HG02970 (cell line): ENCODE data around the gene GADD45B.

ENCODE experiments used
- ATAC-seq: cut with Tn5 transposase; IDR thresholded peaks from one replicate; pipeline ENCODE4 v1.9.1; 2021; ENCODE audit warnings: mild to moderate bottlenecking, moderate library complexity, moderate number of reproducible peaks; ENCODE audit not compliant: unreplicated experiment, low FRiP score

GADD45B gene

DNA sequence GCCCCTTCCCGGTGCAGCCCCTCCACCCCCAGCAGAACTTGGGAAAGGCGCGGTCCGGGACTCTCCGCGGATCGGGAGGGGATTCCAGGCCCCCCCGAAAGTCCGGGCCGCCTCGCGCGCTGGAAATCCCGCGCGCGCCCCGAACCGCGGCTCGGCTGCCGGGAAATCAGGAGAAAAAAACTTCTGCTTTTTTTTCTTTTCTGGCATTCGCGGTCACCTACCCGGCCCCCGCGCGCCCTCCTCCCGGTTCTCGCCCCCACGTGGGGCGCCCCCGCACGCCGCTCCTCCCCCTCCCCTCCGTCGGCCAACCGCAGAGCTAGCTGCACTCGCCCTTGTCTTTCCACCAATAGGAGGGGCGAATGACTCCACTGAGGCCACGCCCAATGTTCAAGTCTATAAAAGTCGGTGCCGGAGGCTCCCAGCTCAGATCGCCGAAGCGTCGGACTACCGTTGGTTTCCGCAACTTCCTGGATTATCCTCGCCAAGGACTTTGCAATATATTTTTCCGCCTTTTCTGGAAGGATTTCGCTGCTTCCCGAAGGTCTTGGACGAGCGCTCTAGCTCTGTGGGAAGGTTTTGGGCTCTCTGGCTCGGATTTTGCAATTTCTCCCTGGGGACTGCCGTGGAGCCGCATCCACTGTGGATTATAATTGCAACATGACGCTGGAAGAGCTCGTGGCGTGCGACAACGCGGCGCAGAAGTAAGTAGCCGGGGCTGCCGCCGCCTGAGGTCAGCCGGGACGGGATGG is at the start of gene GADD45B:
GADD45B (plus strand) TSS at position 426 of the 749 bp plus-strand sequence; CDS start at position 658, 232 bp downstream.
- ATAC-seq, result peak; percentile 58

DNA sequence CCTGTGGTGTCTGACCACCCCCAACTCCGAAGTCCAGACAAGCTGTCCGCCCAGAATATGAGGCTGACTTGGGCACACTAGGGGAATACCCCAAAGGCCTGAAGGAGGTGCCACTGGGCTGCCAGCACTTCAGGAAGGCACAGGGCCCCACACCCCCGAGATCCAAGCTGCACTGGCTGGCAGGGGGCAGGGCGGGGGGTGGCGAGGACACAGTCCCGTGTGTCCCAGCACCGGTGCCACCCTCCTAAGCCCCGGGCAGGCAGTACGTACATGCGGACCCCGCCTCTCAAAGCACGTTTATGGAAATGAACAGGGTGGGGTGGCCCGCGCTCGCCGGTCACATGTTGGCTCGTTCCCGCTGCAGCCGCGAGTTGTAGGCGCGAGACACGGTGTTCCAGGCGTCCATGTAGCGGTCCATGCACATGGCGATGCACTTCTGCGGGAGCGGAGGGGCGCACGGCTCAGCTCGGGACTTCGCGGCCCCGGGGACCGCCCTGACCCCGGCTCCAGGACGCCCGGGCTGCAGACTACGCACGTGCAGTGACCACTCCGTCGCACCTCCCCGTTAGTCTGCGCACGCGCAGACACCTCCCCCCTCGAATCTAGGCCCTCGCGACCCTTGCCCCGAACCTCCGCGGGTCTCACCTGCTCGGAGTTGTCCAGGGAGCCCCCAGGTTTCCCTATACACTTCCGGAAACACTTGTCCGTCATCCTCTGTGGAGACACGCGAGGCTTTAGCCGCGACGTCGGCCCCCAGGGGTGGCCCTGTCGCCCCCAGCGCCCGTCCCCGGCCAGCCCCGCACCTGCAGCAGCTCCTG is 49.1 kb upstream of the GADD45B start:
- peak; percentile 4 for ATAC-seq

GRCh38 chr19:2427429-2428320 is 48.3 kb upstream of the GADD45B start, which contains the start of gene TIMM13:
Gene TIMM13 (minus strand): TSS chr19:2427586. CDS start chr19:2427533, 53 bp downstream.
- ATAC-seq, result peak; percentile 85

GRCh38 chr19:2428321-2428690 is 47.6 kb upstream of the GADD45B start:
- no peak for ATAC-seq

DNA sequence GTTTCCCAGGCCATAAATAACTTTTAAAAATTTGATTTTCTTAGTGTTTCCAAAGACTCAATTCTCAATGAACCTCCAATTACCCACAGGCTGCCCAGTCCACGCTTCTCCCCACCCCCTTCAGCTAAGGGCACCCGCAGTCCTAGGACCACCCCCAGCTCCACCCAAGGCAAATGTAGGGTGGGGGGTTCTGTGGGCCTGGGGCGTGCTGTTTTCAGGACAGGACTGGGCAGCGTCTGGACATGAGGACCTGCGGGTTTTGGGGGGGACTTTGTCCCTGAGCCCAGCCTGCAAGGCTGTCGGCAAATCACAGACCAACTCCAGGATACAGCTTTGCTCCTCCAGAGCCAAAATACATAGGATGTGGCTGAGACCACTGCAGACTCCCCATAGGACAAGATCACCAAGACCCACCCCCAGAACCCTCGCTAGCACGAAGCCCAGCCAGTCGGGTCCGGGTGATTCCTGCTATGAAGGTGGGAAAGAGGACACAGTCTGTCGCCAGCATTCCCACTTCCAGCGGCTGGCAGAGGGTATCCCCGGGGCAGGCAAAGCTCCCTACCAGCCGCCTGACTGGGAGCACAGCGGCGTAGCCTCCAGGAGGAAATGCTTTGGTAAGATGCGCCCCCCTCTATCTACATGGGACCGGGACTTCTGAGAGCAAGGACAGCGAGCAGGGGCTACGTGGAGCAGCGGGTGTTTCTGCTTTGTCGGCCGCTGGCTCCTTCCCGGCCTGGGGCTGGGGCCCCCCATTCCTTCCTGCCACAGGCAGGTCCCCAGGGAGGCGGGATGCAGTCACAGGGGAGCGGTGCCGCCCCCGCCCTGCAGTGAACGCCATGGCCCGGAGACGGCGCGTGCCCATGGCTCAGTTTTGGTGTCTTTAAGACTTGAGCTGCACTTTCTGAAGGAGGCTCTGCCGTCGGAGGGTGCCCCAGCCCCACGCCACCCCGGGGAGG is 46.9 kb upstream of the GADD45B start:
- no peak for ATAC-seq

- no peak for ATAC-seq
Observed at GRCh38 chr19:2429917-2430535, 45.9 kb upstream of the GADD45B start.

DNA sequence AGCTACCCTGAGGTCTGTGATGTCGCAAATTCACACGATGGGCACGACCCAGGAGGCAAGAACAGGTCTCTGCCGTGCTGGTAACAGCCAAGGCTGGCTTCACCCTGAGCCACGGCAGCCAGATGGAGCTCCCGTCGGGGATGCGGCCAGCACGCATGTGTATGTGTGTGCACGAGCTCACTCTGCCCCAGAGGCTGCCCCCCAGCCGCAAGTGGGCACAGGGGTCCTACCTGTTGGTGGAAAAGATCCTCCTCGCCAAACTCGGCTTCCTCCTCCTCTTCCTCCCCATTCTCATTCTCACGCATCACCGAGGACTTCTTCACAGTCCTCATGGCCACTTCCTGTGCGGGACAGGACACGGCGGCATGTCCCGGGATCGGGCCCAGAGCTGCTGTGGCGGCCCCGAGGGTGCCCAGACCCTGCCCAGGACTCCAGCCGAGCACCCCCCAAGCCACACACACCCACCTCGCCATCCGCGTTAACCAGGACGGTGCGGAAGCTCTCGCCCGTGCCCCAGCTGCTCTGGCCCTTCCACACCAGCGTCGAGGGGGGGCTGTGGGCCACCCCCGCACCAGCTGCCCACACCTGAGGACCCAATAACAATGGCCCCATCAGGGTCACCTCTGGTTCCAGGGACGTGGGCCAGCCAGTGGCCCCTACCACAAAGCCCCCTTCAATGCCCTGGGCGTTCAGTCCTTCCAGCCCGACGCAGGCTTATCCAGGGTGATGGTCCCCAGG is 44.4 kb upstream of the GADD45B start:
- no peak for ATAC-seq

GRCh38 chr19:2432131-2432848 is 43.6 kb upstream of the GADD45B start:
- no peak for ATAC-seq

DNA sequence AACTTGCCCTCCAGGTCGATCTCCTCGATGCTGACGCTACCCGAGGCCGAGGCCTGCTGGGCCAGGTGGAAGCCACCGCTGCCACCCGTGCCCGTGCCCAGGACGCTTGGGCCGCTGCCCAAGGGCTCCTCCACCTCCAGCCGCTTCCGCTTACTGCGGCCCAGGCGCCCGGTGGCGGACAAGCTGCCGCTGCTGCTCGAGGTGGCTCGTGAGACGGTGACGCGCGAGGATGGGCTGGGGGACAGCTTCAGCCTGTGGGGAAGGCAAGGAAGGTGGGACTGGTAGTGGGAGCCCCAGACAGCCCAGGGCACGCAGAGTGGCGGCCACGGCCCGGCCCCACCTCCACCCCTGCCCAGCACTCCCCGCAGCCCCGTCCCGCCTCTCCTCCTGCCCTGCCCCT is 42.1 kb upstream of the GADD45B start:
- ATAC-seq, result no peak

- no peak for ATAC-seq
Observed at GRCh38 chr19:2434267-2434666, 41.7 kb upstream of the GADD45B start.

GRCh38 chr19:2434721-2435265 is 41.1 kb upstream of the GADD45B start:
- no peak for ATAC-seq

GRCh38 chr19:2436384-2436783 is 39.5 kb upstream of the GADD45B start:
- no peak for ATAC-seq

- no peak for ATAC-seq
Observed at GRCh38 chr19:2436926-2437325, 39.0 kb upstream of the GADD45B start.

DNA sequence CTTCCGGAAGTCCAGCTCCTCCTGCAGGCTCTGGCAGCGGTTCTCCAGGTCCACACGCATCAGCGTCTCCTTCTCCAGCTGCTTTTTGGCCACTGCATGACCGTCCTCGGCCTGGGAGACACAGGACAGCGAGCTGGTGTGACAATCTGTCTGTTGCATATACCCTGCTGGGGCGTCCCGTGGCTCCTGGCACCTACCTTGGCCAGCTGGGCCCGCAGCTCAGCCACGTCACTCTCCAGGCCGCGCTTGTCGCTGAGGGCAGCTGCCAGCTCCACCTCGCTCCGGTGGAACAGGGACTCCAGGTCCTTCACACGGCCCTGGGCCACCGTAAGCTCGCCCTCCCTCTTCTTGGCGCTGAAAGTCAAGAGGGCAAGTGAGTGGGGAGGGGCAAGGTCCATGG is 37.7 kb upstream of the GADD45B start:
- no peak for ATAC-seq

DNA sequence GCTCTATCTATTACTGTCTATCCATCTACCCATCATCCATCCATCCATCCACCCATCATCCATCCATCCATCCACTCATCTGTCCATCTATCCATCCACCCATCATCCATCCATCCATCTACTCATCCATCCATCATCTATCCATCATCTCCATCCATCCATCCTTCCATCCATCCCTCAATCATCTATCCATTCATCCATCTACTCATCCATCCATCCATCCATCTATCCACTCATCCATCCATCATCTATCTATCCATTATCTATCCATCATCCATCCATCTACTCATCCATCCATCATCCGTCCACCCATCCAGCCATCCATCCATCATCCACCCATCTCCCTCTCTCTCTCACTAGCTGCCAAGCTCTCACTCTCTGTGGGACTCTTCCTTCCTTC is 35.4 kb upstream of the GADD45B start:
- ATAC-seq, result no peak

DNA sequence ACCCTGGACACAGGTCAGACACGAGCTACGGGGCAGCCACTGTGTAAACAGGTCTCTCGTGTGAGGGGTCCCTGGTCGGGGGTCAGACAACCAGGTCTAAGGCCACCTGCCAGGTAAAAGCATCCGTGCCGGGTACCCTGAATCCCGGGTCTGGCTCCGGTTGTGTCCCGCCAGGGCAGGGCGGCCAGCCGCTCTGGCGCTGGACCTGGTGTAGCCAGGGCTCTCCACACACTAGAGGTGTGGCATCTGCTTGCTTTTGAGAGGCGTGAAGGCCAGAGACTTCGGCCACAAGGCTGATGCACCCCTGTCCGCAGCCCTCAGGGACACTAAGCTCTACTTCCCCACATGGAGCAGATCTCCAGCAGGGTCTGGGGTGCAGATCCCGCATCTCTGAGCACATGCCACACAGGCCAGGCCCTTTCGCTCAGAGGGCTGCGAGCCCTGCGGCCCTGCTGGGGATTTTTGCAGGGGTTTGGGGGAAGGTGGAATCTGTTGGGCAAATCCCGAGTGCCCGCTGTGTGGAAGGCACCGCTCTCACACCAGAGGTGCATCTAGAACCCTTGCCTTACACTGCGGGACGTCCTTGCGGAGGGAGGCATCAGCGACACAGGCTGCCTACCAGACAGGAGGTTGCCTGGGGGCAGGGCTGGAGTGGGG is 34.7 kb upstream of the GADD45B start:
- no peak for ATAC-seq
